ENCODE data around the gene ADK.

GRCh38 chr10:74683621-74684364 lies 532.8 kb downstream of the ADK start:
- no peak for TF ChIP-seq CTCF (IDR thresholded peaks at IDR 0.05)
- no peak for TF ChIP-seq POLR2AphosphoS5 (IDR thresholded peaks at IDR 0.05)

Measured in gastroesophageal sphincter (tissue), 3 donors.